WI38 (cell line): ENCODE data around the gene DBP.

Source experiments
- H3K4me3 ChIP-seq: 2 replicates; pipeline ENCODE4 v1.5.1; 2011; ENCODE audit warnings: low read depth, mild to moderate bottlenecking, control low read depth, low read length
- TF ChIP-seq, protein P1 (sequence below): IDR thresholded peaks from 2 replicates; pipeline ENCODE4 v1.5.1; 2012; ENCODE audit warnings: low read depth, mild to moderate bottlenecking, control low read depth, low read length

DBP gene

DNA sequence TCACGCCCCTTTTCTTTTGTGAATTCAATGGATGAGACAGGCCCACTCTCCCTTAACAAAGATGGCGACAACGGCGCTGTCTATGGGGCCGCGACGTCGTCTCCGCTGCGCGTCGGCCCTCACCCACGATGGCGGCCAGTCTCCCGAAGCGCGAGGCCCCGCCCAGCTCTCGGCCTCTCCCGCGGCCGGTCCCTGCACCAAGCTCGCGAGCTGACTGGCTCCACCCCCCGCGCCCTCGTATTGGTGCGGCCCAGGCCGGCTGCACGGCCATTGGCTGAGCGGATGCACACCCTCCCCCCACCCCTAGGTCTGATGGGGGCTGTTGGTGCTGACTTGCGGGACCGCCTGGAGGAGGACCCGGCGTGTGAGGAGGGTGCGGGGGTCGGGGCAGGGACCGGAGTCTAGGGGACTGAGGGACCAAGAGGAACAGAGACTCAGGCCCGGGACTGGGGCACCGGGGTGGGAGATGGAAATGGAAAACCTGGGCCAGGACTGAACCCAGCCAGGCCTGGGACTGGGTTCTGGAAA lies 13.0 kb downstream of the DBP start:
- peak overlapping the region; percentile 62 for H3K4me3 ChIP-seq
- TF ChIP-seq, protein P1, sequence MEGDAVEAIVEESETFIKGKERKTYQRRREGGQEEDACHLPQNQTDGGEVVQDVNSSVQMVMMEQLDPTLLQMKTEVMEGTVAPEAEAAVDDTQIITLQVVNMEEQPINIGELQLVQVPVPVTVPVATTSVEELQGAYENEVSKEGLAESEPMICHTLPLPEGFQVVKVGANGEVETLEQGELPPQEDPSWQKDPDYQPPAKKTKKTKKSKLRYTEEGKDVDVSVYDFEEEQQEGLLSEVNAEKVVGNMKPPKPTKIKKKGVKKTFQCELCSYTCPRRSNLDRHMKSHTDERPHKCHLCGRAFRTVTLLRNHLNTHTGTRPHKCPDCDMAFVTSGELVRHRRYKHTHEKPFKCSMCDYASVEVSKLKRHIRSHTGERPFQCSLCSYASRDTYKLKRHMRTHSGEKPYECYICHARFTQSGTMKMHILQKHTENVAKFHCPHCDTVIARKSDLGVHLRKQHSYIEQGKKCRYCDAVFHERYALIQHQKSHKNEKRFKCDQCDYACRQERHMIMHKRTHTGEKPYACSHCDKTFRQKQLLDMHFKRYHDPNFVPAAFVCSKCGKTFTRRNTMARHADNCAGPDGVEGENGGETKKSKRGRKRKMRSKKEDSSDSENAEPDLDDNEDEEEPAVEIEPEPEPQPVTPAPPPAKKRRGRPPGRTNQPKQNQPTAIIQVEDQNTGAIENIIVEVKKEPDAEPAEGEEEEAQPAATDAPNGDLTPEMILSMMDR: no peak

DNA sequence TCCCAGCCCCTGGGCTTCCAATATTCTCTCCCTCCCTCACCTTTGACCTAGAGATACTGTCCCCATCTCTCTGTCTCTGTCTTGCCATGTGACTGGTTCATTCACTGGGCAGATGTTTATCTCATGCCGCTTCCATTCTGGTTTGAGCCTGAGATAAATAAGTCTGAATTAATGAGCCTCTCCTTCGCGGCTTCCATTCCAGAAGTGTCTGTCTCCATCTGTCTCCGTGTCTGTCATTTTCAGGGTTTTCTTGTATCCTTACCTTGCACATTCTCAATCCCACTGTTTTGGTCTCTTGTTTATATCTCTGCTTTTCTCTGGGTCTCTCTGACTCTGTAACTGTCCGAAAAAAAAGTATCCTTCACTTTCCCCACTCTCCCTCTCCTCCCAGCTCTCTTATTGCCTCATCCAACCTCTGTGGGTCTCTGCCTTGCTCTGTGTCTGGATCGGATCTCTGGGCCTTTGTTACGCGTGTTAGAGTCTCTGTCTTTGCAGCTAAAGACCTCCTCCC lies 13.6 kb downstream of the DBP start:
- H3K4me3 ChIP-seq: peak overlapping the region; percentile 34
- TF ChIP-seq, protein P1: no peak

DNA sequence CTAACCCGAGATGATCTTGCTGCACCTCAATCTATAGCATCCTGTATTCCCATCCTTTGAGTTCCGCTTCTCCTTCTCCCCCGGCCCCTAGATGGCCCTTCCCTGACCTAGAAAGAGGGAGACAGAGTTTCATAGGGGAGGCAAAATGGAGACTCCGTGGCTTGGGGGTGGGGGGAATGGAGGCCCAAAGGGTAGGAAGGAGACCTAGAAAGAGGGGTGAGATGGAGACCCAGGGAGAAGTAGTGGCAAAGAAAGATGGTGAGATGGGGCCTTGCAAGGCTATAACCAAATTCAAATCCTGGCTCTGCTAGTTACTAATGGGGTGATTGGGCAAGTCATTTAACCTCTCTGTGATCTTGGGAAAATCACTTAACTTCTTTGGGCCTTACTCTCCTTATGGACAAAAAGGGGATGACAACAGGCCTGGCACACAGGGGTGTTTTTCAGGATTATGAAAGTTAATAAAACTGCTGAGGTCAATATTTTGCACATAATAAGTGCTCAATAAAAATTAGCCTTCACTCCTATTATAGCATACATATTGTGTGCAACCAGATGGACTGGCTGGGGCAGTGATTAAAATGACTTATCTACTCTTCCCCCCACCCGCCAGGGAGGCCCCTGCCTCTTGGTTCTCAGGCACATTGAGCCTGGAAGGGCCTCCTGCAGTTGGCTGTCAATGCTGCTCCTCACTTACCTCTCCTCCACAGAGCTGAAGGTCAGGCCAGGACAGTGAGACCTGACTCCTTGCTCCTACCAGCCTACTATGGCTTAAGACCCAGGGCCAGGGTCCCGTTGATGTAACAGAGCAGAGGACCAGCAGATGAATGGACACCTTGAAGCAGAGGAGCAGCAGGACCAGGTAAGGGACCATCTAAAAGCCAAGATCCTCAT lies 17.2 kb downstream of the DBP start:
- TF ChIP-seq, protein P1: no peak
- H3K4me3 ChIP-seq: peak overlapping the region; percentile 100

DNA sequence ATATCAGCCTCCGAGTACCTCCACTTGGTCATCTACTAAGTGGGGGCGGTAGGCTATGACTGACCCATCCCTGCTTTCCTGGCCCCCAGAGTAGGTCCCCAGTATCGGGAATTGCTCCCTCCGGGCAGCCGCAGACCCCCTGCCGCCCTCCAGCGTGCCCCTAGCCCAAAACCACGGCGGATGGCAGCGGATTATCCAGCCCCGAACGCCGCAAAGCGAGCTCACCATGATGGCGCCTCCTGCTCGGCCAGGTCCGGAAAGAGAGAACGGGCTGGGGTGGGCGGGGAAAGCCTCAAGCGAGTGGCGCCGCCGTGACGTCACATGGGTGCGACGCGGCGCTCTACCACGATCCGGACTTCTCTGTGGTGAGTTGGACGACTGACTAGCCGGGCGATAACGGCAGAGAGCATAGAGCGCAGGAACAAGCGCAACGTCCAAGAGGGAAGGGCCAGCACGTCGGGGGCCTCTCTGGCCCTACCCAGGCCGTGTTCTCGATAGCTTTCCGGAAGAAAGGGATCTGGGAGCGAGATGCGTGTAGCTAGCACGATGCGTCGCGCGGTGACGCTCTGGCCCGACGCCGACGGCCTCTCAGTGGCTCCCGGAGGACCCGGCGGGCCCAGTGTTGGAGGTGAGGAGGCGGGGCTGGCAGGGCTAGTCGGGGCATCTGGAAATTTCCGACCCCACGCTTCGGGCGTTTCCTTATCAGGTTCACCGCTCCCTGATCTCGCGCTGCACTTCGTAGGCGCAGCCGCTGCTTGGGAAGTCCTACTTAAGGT lies 18.1 kb downstream of the DBP start, which contains the start of the genes RPL18 and SPHK2:
TSS of gene RPL18 (minus strand) at position 263 of the 776 bp plus-strand sequence. CDS start at position 228, 35 bp downstream.
TSS of gene SPHK2 (plus strand) at position 591 of the 776 bp plus-strand sequence. CDS start 1,009 bp downstream, outside the sequence.
- H3K4me3 ChIP-seq: peak within 1 kb of the TSS; percentile 100
- TF ChIP-seq, protein P1: no peak

DNA sequence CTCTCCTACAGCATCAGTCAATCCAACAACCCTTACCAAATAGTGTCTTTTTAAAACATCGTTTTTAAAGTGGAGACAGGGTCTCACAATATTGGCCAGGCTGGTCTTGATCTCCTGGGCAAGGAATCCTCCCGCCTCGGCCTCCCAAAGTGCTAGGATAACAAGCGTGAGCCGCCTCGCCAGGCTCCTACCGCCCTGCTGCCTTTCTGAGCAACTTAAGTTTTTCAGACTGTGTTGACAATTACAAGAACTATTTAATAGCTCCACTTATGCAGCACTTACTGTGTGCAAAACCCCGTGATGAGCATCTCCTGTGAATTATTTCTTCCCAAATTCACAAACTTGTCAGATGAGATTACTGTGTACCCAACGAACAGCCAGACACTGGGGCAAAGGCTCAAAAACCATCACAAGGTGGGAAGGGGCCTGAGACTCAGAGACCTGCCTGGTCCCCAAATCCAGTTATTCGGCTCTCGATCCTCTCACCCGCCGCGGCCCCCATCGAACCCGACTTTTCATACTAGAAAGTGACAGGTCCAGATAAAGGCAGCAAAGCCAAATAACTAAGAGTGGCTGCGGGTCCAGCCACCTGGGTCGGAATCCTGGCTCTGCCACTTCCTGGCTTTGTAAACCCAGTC lies 18.8 kb downstream of the DBP start:
- peak overlapping the region; percentile 100 for H3K4me3 ChIP-seq
- TF ChIP-seq, protein P1: no peak

DNA sequence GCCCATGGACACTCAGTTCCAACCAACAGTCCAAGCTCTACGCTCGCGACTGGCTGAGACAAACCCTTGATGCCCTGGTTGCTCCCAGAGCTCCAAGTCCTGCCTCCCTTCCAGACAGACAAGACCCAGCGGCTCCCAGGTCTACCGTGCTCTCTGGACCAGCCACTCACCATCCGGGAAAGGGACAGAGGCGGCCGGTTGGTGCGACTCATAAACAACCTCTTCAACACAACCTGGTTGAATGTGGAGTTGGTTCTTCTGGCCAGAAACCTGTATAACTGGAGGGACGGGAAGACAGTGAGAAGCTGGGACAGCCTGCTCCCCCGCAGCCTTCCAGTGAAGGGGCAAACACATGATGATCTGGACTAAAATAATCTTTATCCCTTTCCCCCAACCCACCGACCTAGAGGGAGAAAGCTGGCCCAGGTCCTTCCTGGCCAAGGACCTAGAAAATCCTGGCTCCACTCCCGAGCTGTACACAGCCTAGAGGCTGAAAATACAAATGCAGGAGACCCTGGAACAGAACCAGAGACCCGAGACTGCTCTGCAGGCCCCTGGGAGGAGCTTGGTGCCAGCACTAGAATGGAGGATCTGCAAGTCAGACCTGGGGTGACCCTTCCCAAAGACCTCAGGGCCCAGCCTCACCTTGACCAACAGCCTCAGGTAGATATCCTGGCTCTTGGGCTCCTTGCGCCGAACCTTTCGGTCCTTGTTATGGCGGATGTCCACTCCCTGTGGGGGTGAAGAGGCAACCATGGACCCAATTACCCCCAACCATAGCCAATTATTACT lies 19.8 kb downstream of the DBP start:
- TF ChIP-seq, protein P1: no peak
- H3K4me3 ChIP-seq: peak overlapping the region; percentile 100
